Endothelial cell of umbilical vein (primary cell): Measurements from ENCODE around the gene PFKL. TPM values are rescaled to one million over a fixed set of nuclear protein-coding genes. Genes with fewer than 3 reads are reported as not detected.

Source experiments
- BruUV-seq: library from RNA; stranded (reverse); fragments of 400-500 nt; replicated peaks from 2 replicates; lab custom pipeline; 2021; lab: Mats Ljungman, UMichigan
- CTCF ChIA-PET: fragments of 300-600, 350-600 bp; sonication (Branson Sonifier 250); formaldehyde crosslinking; loops from one replicate; lab custom pipeline; 2021; ENCODE audit warnings: antibody characterized with exemption, inconsistent platforms; lab: Charles Lee
- POLR2A ChIA-PET: fragments of 300-600, 350-600 bp; sonication (Branson Sonifier 250); formaldehyde crosslinking; loops from one replicate; lab custom pipeline; 2021; ENCODE audit warnings: antibody characterized with exemption, inconsistent platforms; lab: Charles Lee
- DNase-seq: peaks from one replicate; pipeline ENCODE4 v3.0.0-alpha.2; 2011; ENCODE audit warnings: low read depth, low spot score
- FAIRE-seq: peaks from 2 replicates; lab custom pipeline; 2011; peaks lifted over from hg19 to GRCh38; lab: Jason Lieb, UNC
- H2AFZ ChIP-seq: 2 replicates; pipeline ENCODE4 v1.6.0; 2012; ENCODE audit warnings: low read depth, low read length, control low read depth, inconsistent platforms
- H3K27ac ChIP-seq: 2 replicates; pipeline ENCODE4 v1.5.1; 2011; ENCODE audit warnings: low read depth, mild to moderate bottlenecking, control low read depth, low read length, moderate library complexity; ENCODE audit not compliant: insufficient read depth
- H3K27me3 ChIP-seq, 2 experiments: 2 replicates each; pipeline versions ENCODE4 v1.6.0 to v1.6.1; 2011; ENCODE audit warnings: low read length in 2 of 2, mixed read lengths in 1 of 2; ENCODE audit not compliant: control insufficient read depth in 2 of 2, insufficient read depth in 2 of 2
- H3K36me3 ChIP-seq, 2 experiments: 2 replicates in 1 of 2; 3 replicates in 1 of 2; pipeline ENCODE4 v1.5.1; 2011; ENCODE audit warnings: low read length in 2 of 2, mild to moderate bottlenecking in 1 of 2, moderate library complexity in 1 of 2; ENCODE audit not compliant: control insufficient read depth in 2 of 2, insufficient read depth in 2 of 2; ENCODE audit errors: extremely low read depth in 1 of 2
- H3K4me1 ChIP-seq: 3 replicates; pipeline ENCODE4 v1.5.1; 2011; ENCODE audit warnings: mild to moderate bottlenecking, low read length; ENCODE audit not compliant: control insufficient read depth, insufficient read depth; ENCODE audit errors: extremely low read depth
- H3K4me2 ChIP-seq: 2 replicates; pipeline ENCODE4 v1.6.1; 2011; ENCODE audit warnings: low read length, control low read depth, mixed read lengths; ENCODE audit not compliant: insufficient read depth
- H3K4me3 ChIP-seq, 3 experiments: fragments of 200-600 bp in 1 of 3; sonication (generic), shearing (Covaris generic) in 1 of 3; replicated peaks in 1 of 3; 2 replicates each; pipeline ENCODE4 v1.5.1; 2011 to 2016; ENCODE audit warnings: control low read depth in 3 of 3, low read length in 3 of 3, mild to moderate bottlenecking in 2 of 3, inconsistent platforms in 1 of 3, low read depth in 1 of 3, moderate library complexity in 1 of 3; ENCODE audit not compliant: insufficient read depth in 1 of 3
- H3K79me2 ChIP-seq: 2 replicates; pipeline ENCODE4 v1.6.0; 2012; ENCODE audit warnings: low read length, inconsistent platforms; ENCODE audit not compliant: control insufficient read depth, insufficient read depth
- H3K9ac ChIP-seq: replicated peaks from 2 replicates; pipeline ENCODE3; 2011; ENCODE audit warnings: low read length, control low read depth; ENCODE audit not compliant: insufficient read depth; ENCODE audit errors: extremely low read depth
- H3K9me1 ChIP-seq: replicated peaks from 3 replicates; pipeline ENCODE4 v1.6.0; 2011; ENCODE audit warnings: mild to moderate bottlenecking, low read length; ENCODE audit not compliant: control insufficient read depth, insufficient read depth; ENCODE audit errors: extremely low read depth
- H3K9me3 ChIP-seq: replicated peaks from 2 replicates; pipeline ENCODE4 v1.5.1; 2012; ENCODE audit warnings: low read length, inconsistent platforms; ENCODE audit not compliant: control insufficient read depth, insufficient read depth
- H4K20me1 ChIP-seq: replicated peaks from 2 replicates; pipeline ENCODE3; 2011; ENCODE audit warnings: mild to moderate bottlenecking, low read length; ENCODE audit not compliant: control insufficient read depth, insufficient read depth; ENCODE audit errors: extremely low read depth
- CTCF ChIP-seq, 2 donors: IDR thresholded peaks; 1 replicate in 1 of 2; 2 replicates in 1 of 2; pipeline ENCODE4 v1.5.1; 2011; ENCODE audit warnings: low read length in 2 of 2, mild to moderate bottlenecking in 2 of 2, moderate library complexity in 2 of 2, control low read depth in 1 of 2, inconsistent platforms in 1 of 2, low read depth in 1 of 2; ENCODE audit not compliant: insufficient read depth in 1 of 2; ENCODE audit errors: extremely low read depth in 1 of 2
- EZH2 ChIP-seq: IDR thresholded peaks from 2 replicates; pipeline ENCODE4 v1.6.1; 2012; ENCODE audit warnings: borderline replicate concordance, low read depth, mild to moderate bottlenecking, moderate library complexity, low read length, inconsistent platforms; ENCODE audit not compliant: severe bottlenecking
- FOS ChIP-seq: IDR thresholded peaks from 2 replicates; pipeline ENCODE4 v1.6.1; 2011; ENCODE audit warnings: mild to moderate bottlenecking, low read length, moderate library complexity, borderline replicate concordance; ENCODE audit not compliant: insufficient read depth
- GATA2 ChIP-seq: IDR thresholded peaks from 2 replicates; pipeline ENCODE4 v1.7.0; 2011; ENCODE audit warnings: low read depth, mild to moderate bottlenecking, moderate library complexity, mixed read lengths, low read length; ENCODE audit not compliant: insufficient read length, insufficient read depth
- JUN ChIP-seq: IDR thresholded peaks from 2 replicates; pipeline ENCODE4 v1.6.1; 2011; ENCODE audit warnings: borderline replicate concordance, low read depth; ENCODE audit not compliant: insufficient read length, insufficient read depth
- MAX ChIP-seq: IDR thresholded peaks from 2 replicates; pipeline ENCODE4 v1.6.1; 2011; ENCODE audit not compliant: insufficient read depth, insufficient read length
- MYC ChIP-seq: IDR thresholded peaks from one replicate; pipeline ENCODE4 v1.6.1; 2011; ENCODE audit warnings: mild to moderate bottlenecking, low read depth, low read length
- POLR2A ChIP-seq: IDR thresholded peaks from 2 replicates; pipeline ENCODE4 v1.6.1; 2012; ENCODE audit warnings: low read depth, mild to moderate bottlenecking, control low read depth, low read length
- POLR2AphosphoS5 ChIP-seq: IDR thresholded peaks from 2 replicates; pipeline ENCODE4 v1.6.1; 2012; ENCODE audit warnings: low read depth, mild to moderate bottlenecking, control low read depth, low read length, moderate library complexity; ENCODE audit not compliant: insufficient read depth
- dilution Hi-C: fragments of 300-500 bp; cut with MboI; formaldehyde crosslinking; loops from one replicate; pipeline ENCODE4 v1.15.0; 2019; ENCODE audit warnings: low sequenced_read_pairs; ENCODE audit not compliant: extremely low pct_ligation_motif_present
- intact Hi-C: fragments of 100-400 bp; cut with micrococcal nuclease; formaldehyde crosslinking; loops from one replicate; pipeline ENCODE4 v1.10.0; 2022
- polyA plus RNA-seq, 4 experiments: library from polyadenylated mRNA; depleted of rRNA in 3 of 4; stranded (reverse) in 3 of 4; unstranded in 1 of 4; fragments of >200 nt; gene quantifications; 2 replicates each; pipeline versions ENCODE4 v1.2.1 to v1.2.3, GENCODE V29; 2011 to 2012; ENCODE audit warnings: missing spikeins in 1 of 4
- total RNA-seq: library from RNA; stranded (reverse); gene quantifications from 2 replicates; pipeline ENCODE4 v1.2.3, GENCODE V29; 2021

The PFKL gene
- total and polyA plus RNA-seq, 2 donors (not counting 3 experiments of a cell fraction or from before 2014, with no cell fraction given), result 137 to 154 TPM

GRCh38 chr21:44293551-44294231 is 6.2 kb upstream of the PFKL start:
- no TSS peak for BruUV-seq
- intact Hi-C loops, result no loop called here
- H3K79me2 ChIP-seq, result no peaks in the 10 kb centered on the region
- H3K27me3 ChIP-seq, result no peaks in the 10 kb centered on the region
- DNase-seq (no peak), FAIRE-seq (no peak)
- no peak overlapping the region for H3K4me2 ChIP-seq
- H3K36me3 ChIP-seq, result no peaks in the 10 kb centered on the region
- TF ChIP-seq JUN, result no peak
- no peak for TF ChIP-seq CTCF (IDR thresholded peaks at IDR 0.05; ENCODE audit: extremely low read depth in 1 of 2, insufficient read depth in 1 of 2, low read depth in 1 of 2, low read length in 2 of 2)
- H4K20me1 ChIP-seq, result no peaks in the 10 kb centered on the region
- no peaks in the 10 kb centered on the region for H3K9me3 ChIP-seq
- no peak overlapping the region for H3K4me3 ChIP-seq
- CTCF ChIA-PET, result interaction anchor here (1.9 kb wide), 1 partner anchor 11 kb away, joined by 6 read pairs; no protein-coding TSS in a partner anchor
- no peaks in the 10 kb centered on the region for H3K4me1 ChIP-seq
- dilution Hi-C loops, result no loop called here
- no peak overlapping the region for H3K27ac ChIP-seq
- H2AFZ ChIP-seq, result no peak overlapping the region
- POLR2A ChIA-PET, result no interaction called here
- H3K9ac ChIP-seq, result no peak overlapping the region
- no peaks in the 10 kb centered on the region for H3K9me1 ChIP-seq

GRCh38 chr21:44294391-44295162 is 5.3 kb upstream of the PFKL start:
- H3K4me1 ChIP-seq, result peaks cover 5% of the 10 kb centered on the region
- dilution Hi-C loops (no loop called here), intact Hi-C loops (no loop called here)
- TF ChIP-seq MAX (no peak), POLR2A (no peak), CTCF (IDR thresholded peaks at IDR 0.05; ENCODE audit: extremely low read depth in 1 of 2, insufficient read depth in 1 of 2, low read depth in 1 of 2, low read length in 2 of 2) (no peak), FOS (no peak), POLR2AphosphoS5 (no peak), EZH2 (no peak), MYC (no peak), GATA2 (no peak), JUN (no peak)
- no peaks in the 10 kb centered on the region for H3K9me1 ChIP-seq
- H3K4me3 ChIP-seq, result no peak overlapping the region
- ChIA-PET CTCF (interaction anchor here (1.1 to 1.9 kb wide), 2 partner anchors 10 to 319 kb away, joined by 5 to 6 read pairs; no protein-coding TSS in a partner anchor), POLR2A (no interaction called here)
- no peaks in the 10 kb centered on the region for H3K36me3 ChIP-seq
- H3K79me2 ChIP-seq, result no peaks in the 10 kb centered on the region
- H3K4me2 ChIP-seq, result no peak overlapping the region
- no peak overlapping the region for H3K27ac ChIP-seq
- FAIRE-seq (no peak), DNase-seq (no peak)
- BruUV-seq, result no TSS peak
- no peaks in the 10 kb centered on the region for H3K9me3 ChIP-seq
- H2AFZ ChIP-seq, result no peak overlapping the region
- H3K27me3 ChIP-seq, result no peaks in the 10 kb centered on the region
- no peaks in the 10 kb centered on the region for H4K20me1 ChIP-seq
- H3K9ac ChIP-seq, result no peak overlapping the region
